Globus pallidus (tissue), 1 donor: ENCODE data around the gene ELK4.

Experiments
- DNase-seq: peaks from one replicate; pipeline ENCODE4 v3.0.0-alpha.2; 2015; ENCODE audit warnings: low spot score

ELK4 gene, protein sequence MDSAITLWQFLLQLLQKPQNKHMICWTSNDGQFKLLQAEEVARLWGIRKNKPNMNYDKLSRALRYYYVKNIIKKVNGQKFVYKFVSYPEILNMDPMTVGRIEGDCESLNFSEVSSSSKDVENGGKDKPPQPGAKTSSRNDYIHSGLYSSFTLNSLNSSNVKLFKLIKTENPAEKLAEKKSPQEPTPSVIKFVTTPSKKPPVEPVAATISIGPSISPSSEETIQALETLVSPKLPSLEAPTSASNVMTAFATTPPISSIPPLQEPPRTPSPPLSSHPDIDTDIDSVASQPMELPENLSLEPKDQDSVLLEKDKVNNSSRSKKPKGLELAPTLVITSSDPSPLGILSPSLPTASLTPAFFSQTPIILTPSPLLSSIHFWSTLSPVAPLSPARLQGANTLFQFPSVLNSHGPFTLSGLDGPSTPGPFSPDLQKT

DNA sequence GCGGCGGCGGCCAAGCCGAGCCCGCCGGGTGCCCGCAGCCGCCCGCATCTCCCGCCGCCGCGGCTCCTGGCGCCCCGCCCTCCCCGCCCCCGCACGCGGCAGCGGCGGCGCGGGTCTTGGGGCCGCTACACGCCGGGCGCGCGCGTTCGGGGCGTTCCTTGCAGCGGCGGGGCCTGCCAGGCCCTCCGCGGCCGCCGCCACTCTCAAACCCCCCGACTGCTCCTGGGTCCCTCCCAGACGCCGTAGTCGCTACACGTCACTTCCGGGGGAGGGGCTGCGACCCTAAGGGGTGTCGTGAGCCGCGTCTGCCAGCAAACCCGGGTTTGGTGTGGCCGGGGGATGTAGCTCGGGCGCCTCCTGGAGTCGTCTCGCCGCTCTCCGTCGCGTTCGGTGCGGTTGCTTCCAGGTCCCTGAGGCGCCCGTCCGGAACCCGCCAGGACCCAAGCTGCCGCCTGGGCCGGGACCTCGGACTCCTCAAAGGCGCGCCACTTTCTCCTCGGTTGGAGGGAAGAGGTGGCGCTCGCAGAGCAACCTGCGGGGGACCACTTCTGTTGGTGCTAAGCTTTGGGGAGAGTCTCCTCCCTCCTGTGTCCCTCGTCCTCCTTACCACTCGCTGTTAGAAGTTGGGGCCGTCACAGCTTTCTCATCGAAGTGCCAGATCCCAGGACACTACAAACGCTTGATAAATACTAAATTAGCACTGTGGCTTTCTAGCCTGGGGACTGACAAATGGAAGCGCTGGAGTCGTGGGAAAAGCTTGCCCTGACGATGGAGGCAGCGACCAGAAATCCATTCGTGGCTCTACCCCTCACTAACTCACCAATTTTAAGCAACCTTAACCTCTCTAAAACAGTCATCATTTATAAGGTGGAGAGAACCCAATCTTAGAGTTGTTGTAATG, at the start of gene ELK4:
Gene ELK4 (minus strand): TSS at position 244 of the 901 bp plus-strand sequence. CDS start 8,129 bp downstream, outside the sequence.
- peak; percentile 98 for DNase-seq

DNA sequence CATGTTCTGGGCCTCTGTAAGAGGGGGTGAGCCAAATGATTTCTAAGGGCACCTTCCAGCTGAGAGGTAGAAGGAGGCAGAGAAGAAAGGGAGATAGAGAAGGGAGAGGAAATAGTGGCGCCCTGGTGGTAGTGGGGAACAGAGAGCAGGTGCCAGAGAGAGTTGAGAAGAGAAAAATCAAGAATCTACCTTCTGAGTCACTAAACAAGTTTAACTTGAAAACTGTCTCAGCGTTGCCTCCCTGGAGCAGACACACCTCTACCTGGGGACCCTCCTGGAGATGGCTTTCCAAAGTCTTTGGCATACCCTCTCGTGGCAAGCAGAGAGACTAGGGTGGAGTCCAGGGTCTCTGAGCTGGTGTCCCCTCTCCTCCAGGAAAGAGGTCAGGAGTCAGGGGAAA, 49.6 kb upstream of the ELK4 start:
- DNase-seq: no peak

DNA sequence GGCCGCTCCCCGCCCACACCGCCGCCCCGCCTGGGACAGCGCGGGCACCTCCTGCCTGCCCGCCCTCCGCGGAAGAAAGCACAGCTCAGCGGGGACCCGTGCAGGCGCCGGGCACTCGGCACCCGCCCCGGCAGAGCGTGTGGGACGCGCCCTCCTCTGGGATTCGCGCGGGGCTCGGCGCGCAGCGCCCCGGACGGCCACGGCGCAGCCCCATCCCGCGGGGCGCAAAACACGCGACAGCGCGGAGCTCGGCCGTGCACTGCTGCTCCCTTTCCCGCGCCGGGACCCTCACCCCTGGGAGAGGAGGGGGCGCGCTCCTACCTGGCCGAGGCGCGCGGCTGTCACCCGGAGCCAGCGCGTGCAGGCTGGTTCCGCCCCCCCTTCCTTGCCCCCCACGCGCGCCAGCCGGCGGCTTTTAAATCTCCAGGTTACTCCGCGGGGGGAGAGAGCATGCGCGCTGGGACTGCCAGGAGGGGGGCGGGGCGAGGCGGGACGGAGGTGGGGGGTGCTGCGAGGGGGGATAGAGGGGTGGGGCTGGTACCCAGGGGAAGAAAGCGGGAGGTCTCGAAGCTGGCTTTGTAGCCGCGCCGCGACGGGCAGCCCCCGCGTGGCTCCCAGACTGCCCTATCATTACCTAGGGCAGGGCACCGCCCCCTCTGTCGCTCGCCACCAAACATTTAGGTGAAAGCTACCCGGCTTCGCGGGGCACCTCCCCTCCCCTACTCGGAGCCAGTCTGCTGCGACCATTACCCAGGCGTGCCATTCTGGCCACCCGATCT, 48.5 kb upstream of the ELK4 start, which contains the start of gene SLC45A3:
Gene SLC45A3 (minus strand): TSS at position 437 of the 779 bp plus-strand sequence. CDS start 15,853 bp downstream, outside the sequence.
- no peak for DNase-seq

DNA sequence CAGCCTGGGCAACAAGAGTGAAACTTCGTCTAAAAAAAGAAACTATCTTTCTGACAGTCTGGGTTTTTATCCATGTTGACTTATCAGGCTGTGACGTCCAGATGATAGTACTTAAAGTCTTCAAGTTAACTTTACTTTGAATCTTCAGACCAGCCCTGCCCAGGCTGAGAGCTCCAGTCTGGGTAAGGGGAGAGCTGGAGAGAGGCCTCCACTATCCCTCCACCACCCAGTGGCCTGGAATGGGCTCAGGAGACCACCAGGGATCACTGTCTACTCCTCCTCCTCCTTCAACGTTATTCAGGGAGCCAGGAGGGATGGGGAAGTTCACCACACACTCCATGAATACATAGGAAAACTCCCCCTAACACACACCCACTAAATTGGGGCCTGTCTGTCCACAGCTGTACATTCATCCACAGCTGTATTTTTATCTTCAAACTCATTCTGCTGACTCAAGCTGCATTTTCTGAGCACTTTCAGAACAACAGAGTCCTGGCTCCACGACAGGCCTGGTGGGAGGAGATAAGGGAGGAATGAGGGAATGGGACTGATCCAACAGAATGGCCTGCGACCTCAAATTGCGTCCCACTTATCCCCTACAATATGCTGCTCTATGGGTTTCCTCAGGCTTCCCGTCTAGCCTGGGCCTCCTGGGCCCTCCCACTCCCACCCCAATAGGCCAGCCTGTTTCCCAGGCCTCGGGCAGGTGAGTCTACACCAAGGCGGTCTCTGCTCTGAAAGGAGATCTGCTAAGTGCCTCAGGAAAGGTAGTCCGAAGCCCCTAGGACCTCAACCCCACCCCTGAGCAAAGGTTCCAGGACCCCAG, 46.7 kb upstream of the ELK4 start:
- no peak for DNase-seq

DNA sequence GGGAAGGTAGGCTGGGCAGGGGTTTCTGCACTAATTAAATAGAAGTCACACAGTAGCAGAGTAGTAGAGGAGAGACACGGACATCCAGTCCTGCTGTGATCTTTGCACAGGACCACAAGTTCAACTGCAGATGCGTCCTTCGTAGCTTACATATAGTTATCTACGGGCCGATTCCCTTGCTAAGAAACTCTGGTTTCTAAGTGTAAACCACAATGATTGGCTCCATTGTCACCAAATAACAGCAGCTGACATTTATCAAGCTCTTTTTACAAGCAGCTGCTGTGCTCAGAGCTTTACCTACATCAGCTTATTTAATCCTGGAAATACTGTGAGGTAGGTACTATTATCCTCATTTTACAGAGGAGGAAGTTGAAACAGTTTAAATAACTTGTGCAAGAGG, 45.4 kb upstream of the ELK4 start:
- DNase-seq: peak; percentile 74

DNA sequence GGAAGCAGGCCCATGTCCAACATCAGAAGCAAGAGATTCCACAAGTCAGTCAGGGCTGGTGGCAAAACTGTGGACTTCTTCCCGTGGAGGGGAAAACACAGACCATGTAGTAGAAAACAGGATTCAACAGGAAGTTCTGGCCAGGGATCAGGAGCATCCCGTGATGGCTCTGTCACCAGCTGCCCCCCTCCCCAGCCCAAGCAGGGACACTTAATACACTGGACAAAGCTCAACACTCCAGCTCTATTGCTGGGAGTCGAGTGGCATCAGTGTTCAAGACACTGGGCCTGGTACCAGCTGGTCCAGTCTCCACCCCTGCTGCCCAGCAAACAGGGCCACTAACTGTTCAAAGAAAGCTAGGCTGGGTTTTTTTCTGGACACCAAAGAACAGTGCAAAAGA, 44.8 kb upstream of the ELK4 start:
- peak; percentile 96 for DNase-seq

DNA sequence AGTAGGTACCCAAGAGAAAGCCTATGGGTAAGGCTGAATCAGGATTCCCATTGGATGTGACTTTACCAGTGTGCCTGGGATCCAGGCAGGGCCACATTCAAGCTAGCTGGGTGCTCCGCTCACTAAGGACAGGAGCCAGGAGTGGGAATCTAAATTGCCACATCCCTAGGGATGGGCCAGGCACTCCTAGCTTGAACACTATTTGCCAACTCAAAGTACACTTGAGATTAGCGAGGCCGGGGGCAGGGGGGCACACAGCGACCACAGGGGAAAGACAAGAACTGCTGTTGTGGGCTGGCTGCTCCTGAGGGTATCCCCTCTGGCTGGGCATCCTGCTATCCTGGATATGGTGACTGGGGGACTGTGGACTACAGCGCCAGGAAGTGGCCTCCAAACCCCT, 44.2 kb upstream of the ELK4 start:
- no peak for DNase-seq

DNA sequence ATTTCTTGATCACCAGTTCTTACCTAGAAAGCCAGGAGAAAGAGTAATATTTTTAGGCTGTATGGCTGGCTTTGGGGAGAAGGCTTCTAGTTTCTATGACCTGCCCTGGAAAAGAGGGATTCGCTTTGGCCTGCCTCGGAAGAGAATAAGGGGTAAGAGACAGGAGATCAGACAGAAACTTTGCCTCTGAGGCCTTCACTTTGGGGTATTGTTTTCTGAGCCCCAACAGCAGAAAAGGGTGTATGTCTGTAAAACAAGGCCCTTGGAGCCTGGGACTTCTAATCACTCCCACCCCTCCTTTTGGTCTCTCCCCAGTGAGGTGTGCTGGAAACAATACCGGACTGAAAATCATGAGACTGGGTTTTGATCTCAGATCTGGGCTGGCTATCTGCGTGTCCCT, 43.4 kb upstream of the ELK4 start:
- peak; percentile 24 for DNase-seq

DNA sequence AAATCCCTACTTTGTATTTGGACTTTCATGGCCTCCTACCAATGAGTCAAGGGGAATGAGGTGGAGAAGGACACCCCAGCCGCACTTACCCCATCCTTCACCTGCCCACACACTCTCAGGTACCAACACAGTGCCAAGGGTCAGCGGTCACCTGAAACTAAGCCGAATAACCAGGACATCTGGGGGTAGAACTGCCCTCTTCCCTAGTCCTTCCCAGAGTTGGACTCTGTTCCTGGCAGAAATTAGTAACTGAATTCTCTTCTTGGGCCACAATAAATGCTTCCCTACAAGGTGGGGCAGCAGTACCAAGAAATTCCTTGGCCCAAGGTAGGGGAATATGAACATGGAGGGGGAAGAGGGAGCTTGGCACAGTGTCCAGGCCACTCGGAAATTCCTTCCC, 41.2 kb upstream of the ELK4 start:
- no peak for DNase-seq

DNA sequence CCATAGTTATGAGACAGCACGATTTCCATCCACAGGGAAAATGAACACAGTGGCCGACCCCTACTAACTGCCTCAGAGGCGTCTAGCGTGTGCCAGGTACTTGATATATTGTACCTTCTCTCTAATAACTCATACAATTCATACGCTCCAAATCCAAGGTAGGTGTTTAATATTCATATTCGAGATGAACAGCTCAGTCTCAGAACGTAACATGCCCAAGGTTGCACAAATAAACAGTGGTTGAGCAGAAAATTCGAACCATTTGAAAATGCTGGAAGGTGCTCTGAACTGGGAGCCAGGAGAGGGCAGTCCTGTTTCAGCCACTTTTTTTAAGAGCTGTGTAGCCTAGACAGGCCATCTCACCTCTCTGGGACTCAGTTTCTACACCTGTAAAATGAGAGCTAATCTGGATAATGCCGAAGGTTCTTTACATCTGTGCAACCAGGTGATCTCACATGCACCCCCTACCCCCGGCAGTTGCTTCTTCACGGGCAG, 40.6 kb upstream of the ELK4 start:
- DNase-seq: no peak

DNA sequence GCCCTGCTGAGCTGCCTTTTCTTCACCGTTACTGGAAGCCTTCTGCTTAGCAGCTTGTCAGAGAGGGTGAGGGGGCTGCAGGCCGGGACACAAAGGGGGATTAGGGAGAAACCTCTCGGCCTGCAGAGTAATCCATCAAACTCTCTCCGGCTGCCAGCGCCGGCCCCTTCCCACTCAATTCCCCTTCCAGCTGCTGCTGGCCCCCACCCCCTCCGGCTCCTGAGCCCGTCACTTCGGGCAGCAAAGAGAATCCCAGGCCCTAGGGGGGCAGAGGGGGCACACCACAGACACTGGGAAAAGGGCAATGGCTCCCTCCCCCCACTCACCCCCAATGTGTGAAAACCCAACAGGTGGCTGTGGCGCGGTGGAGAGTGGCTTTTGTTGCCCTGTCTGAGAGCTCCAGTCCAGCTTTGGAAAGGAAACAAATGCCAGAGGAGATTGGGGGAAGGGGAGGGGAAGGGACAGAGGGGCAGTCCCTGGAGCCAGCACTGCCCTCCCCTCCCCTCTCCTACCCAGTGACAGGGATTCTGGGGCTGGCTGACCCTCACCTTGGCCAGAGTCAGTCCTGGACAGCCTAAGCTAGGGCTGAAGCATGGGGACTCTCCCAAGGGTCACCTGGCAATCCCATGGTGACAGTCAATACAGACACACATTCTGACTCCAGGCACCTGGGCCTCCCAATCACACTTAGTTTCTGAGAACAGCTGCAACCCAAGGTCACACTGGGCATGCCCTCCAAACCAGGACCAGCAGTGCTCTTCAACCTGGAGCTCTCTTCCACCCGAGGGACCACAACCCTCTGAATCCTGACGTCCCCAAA, 39.0 kb upstream of the ELK4 start:
- DNase-seq: peak; percentile 32

DNA sequence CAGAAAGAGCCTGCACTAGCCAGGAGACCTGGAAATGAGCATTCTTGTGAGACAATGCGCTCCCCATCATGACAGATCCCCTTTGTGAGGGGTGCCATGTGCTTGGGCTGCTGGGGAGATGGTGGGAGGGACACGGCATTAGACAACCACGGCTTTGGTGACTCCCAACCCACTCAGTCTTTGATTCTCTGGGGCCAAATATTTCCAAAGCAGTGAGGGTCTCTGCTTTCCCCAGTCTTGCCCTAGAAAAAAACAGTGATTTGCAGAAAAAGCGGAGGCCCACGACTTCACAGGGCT, 38.3 kb upstream of the ELK4 start:
- peak; percentile 79 for DNase-seq

DNA sequence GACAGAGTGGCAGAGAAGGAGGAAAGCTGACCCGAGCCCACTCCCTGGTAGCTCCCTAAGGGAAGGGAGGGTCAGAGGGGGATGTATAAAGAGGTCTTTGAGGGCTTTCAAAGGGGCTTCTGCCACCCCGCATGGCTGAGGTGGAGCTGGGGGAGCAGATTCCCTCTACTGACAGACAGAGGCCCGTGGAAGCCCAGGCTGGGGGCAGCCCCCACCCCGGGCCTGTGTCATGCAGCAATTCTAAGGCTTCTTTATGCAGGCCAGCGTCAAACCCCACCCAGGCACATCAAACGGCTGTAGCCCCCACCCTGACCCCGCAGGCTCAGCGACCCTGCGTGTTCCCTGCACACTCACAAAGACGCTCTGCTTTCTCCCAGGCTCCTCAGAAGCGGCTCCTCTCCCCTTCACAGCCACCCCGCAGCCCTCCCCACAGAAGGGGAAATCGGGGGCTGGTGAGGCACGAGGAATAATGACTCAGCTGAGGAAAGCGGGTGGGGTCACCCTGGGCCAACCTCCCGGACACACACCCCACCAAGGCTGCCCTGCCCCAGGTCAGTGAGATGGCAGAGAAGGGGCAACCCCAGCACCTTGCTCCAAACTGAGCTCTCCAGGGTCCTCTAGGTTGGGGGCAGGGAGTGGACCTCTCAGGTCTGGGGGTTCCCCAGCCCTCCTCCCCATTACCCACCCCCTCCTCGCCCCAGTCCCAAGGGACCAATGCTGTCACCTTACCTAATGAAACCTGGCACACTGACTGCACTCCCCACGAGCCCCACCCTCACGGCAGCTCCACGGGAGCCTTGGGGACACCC, 37.7 kb upstream of the ELK4 start:
- peak; percentile 77 for DNase-seq

DNA sequence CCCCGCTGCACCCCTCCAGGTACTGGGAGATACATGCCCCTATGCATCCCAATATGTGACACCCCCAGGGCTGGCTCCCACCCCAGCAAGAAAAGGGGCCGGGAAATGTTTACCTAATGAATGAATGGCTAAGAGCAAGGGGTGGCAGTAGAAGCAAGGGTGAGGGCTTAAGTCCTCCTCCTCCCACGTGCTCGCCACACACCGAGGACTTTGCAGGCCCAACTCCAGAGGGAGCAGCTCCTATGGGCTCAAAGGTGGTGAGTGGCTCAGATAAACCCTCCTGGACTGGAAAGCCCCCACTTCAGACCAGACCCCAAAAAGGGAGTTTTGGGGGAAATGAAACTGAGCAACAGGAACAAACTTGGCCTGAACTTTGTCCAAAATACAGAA, 37.1 kb upstream of the ELK4 start:
- DNase-seq: peak; percentile 60

DNA sequence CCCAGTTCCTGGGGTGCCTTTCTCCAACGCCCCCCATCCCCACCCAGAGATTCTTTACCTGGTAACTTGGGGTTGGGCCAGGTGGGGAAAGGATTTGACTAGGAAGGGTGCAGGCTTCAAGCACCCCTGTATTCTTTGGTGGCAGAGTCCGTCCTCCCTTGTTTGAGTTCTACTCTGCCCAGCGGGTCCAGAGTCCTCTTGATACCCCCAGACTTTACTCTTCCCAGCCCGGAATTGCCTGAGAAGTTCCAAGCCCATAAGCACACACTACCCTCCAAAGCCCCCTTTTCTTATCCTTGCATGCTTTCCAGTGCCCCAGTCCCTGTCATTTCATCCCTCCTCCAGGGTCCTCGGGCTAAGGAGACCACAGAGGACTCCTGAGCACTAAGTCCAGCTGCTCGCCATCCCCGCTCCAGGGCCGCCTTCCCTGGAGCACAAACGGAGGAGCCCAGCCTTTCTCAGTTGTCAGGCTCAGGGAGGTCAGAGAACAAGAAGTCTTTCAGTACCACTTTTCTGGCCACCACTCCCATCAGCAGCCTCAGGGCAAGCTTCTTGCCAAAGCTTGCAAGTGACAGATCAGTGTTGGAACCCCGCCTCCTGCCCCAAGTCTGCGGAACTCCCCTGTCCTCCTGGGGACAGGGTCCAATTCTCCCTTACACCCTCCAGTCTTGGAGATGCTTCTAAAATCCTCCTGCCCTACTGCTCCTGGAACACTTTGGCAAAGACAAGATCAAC, 36.3 kb upstream of the ELK4 start:
- peak; percentile 82 for DNase-seq

DNA sequence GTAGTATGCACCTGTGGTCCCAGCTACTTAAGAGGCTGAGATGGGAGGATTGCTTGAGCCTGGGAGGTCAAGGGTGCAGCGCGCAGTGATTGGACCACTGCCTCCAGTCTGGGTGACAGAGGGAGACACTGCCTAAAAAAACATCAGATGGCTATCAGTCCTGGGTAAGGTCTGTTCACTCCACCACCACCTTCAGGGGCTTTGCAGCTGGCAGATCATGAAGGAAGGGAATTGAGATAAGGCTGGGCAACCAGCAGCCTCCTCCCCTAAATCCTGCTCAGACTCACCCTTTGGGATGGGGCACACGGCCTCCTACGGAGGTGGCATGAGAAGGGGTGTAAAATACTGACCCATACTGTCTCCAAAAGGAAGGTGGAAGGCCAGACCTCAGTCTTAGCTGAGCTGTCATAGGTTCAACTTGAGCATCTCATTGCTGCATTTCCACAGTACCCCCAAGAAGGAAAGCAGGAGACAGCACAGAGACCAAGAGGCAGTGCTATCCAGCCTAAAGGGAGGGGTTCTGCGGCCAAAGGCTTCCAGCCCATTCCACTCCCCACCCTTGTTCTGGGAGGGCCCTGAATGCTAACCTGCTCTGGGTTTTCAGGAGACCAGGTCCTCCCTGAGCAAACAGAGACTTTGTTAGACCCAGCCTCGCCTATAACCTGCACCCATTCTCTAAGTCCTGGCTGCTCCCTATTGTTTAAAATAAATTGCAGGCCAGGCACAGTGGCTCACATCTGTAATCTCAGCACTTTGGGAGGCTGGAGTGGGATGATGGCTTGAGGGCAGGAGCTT, 34.8 kb upstream of the ELK4 start:
- DNase-seq: no peak

DNA sequence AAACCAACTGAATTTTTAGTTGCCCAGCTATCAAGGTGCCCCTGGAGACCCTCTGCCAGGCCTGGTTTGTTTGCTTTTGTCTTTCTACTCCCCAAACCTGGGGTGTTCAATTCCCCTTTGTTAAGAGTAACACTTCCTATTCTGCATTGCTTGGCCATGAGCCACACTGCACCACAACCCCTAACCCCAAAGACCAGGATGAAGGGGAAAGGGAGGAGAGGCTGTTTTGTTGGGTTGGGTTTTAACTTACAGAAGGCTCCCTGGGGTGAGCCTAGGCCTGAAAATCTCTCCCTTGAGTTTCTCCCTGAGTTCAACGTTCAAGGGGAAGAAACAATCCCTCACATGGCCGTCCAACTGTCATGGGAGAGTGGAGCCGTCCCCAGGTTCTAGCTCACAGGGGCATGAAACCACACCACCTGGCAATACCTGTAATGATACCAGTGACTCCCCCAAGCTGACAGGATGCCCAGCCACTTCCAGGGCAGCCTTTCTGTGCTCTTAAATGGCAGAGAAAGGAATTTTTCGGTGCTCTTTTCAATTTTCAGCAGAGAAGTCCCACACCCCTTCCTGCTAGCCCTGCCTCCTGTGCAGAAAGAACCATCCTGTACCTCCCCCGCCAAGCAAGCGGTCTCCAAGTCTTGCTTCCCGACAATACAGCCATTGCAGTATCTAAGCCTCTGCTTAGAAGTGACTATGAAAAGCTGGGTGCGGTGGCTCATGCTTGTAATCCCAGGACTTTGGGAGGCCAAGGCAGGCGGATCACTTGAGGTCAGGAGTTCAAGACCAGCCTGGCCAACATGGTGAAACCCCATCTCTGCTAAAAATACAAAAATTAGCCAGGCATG, 33.6 kb upstream of the ELK4 start:
- DNase-seq: no peak
